MCF 10A (cell line): Measurements from ENCODE around the gene SEMA4D. TPM values are rescaled to one million over a fixed set of nuclear protein-coding genes. Genes with fewer than 3 reads are reported as not detected.
"Not testable (repeated sequence)": the region's sequence is repeated elsewhere in the genome, so short reads cannot be mapped to it uniquely, and the experiment has no call there.

Experiments used
- BruUV-seq: library from RNA; stranded (reverse); fragments of 400-500 nt; replicated peaks from 2 replicates; lab custom pipeline; 2021; lab: Mats Ljungman, UMichigan
- CTCF ChIA-PET: fragments of 300-600 bp; sonication (Branson Sonifier 250); formaldehyde crosslinking; extraction: SDS; loops from one replicate; lab custom pipeline; 2021; ENCODE audit warnings: antibody characterized with exemption, inconsistent platforms; lab: Yijun Ruan, JAX
- POLR2A ChIA-PET: fragments of 300-600, 350-650 bp; sonication (Branson Sonifier 250); formaldehyde crosslinking; extraction: SDS; loops from one replicate; lab custom pipeline; 2020; ENCODE audit warnings: antibody characterized with exemption, inconsistent platforms; lab: Yijun Ruan, JAX
- DNase-seq: peaks from one replicate; pipeline ENCODE4 v3.0.0-alpha.2; 2018; ENCODE audit not compliant: unreplicated experiment
- H3K27ac Mint-ChIP-seq: one replicate; pipeline ENCODE4 v1.8.0; 2022; ENCODE audit warnings: mild to moderate bottlenecking, low read depth, mixed read lengths; ENCODE audit not compliant: unreplicated experiment
- H3K27me3 Mint-ChIP-seq: one replicate; pipeline ENCODE4 v1.8.0; 2022; ENCODE audit warnings: mixed read lengths; ENCODE audit not compliant: insufficient read depth, unreplicated experiment
- H3K36me3 Mint-ChIP-seq: one replicate; pipeline ENCODE4 v1.8.0; 2022; ENCODE audit warnings: mild to moderate bottlenecking, moderate library complexity, mixed read lengths; ENCODE audit not compliant: insufficient read depth, unreplicated experiment
- H3K4me1 Mint-ChIP-seq: one replicate; pipeline ENCODE4 v1.8.0; 2022; ENCODE audit warnings: mixed read lengths; ENCODE audit not compliant: insufficient read depth, unreplicated experiment
- H3K4me3 Mint-ChIP-seq: one replicate; pipeline ENCODE4 v1.8.0; 2022; ENCODE audit warnings: mild to moderate bottlenecking, moderate library complexity, mixed read lengths; ENCODE audit not compliant: unreplicated experiment
- H3K9me3 Mint-ChIP-seq: one replicate; pipeline ENCODE4 v1.8.0; 2022; ENCODE audit warnings: mixed read lengths; ENCODE audit not compliant: unreplicated experiment
- intact Hi-C: fragments of 100-400 bp; cut with micrococcal nuclease; formaldehyde crosslinking; loops from 2 replicates; pipeline ENCODE4 v1.14.1; 2022
- total RNA-seq: library from RNA; stranded (reverse); gene quantifications from 2 replicates; pipeline ENCODE4 v1.2.3, GENCODE V29; 2022
- TF ChIP-seq, protein P1 (sequence below): fragments of 200-600 bp; IDR thresholded peaks from one replicate; pipeline ENCODE4 v1.8.0; 2022; ENCODE audit warnings: antibody characterized with exemption, mild to moderate bottlenecking; ENCODE audit not compliant: unreplicated experiment

Gene SEMA4D
- total RNA-seq, 1 experiment from 2014 or later: 4.2 TPM

DNA sequence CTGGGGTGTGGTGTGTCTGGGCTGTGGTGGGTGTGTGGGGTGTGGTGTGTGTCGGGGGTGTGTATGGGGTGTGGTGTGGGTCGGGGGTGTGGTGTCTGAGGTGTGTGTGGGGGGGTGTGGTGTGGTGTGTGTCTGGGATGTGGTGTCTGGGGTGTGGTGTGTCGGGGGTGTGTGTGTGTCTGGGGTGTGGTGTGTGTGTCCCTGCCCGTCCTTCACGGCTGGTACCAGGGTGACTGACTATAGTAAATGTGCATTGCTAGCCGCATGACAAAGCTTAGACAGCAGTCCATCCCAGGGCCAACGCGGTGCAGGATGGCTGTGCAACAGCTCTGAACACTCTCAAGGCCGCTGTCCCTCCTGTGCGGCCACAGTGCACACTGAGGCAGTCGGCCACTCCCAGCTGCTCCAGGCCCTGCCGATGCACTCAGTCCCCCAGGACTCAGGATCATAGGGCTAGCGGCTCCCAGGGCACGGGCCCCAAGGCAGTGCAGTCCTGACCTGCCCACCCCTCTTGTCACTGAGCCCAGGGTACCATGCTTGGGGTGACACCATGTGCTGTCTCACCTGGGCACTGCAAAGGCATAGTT, 125.6 kb downstream of the SEMA4D start:
- intact Hi-C loops: no loop called here
- no peaks in the 10 kb centered on the region for H3K4me1 Mint-ChIP-seq
- no peak for DNase-seq
- H3K27me3 Mint-ChIP-seq: no peaks in the 10 kb centered on the region
- POLR2A ChIA-PET: no interaction called here
- CTCF ChIA-PET: no interaction called here
- H3K36me3 Mint-ChIP-seq: no peaks in the 10 kb centered on the region
- H3K4me3 Mint-ChIP-seq: no peak overlapping the region
- no peaks in the 10 kb centered on the region for H3K9me3 Mint-ChIP-seq
- H3K27ac Mint-ChIP-seq: no peak overlapping the region
- no TSS peak for BruUV-seq
- TF ChIP-seq, protein P1, sequence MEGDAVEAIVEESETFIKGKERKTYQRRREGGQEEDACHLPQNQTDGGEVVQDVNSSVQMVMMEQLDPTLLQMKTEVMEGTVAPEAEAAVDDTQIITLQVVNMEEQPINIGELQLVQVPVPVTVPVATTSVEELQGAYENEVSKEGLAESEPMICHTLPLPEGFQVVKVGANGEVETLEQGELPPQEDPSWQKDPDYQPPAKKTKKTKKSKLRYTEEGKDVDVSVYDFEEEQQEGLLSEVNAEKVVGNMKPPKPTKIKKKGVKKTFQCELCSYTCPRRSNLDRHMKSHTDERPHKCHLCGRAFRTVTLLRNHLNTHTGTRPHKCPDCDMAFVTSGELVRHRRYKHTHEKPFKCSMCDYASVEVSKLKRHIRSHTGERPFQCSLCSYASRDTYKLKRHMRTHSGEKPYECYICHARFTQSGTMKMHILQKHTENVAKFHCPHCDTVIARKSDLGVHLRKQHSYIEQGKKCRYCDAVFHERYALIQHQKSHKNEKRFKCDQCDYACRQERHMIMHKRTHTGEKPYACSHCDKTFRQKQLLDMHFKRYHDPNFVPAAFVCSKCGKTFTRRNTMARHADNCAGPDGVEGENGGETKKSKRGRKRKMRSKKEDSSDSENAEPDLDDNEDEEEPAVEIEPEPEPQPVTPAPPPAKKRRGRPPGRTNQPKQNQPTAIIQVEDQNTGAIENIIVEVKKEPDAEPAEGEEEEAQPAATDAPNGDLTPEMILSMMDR: no peak

DNA sequence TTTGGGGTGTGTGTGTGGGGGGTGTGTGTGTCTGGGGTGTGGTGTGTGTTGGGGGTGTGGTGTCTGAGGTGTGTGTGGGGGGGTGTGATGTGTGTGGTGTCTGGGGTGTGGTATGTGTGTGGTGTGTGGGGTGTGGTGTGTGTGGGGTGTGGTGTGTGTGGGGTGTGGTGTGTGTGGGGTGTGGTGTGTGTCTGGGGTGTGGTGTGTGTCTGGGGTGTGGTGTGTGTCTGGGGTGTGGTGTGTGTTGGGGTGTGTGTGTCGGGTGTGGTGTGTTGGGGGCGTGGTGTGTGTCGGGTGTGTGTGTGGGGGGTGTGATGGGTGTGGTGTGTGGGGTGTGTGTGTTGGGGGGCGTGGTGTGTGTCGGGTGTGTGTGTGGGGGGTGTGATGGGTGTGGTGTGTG, 126.1 kb downstream of the SEMA4D start:
- H3K4me1 Mint-ChIP-seq, H3K4me3 Mint-ChIP-seq, H3K36me3 Mint-ChIP-seq, H3K27ac Mint-ChIP-seq, DNase-seq, CTCF ChIA-PET, intact Hi-C loops, H3K27me3 Mint-ChIP-seq, BruUV-seq, POLR2A ChIA-PET, H3K9me3 Mint-ChIP-seq: not testable (repeated sequence)

DNA sequence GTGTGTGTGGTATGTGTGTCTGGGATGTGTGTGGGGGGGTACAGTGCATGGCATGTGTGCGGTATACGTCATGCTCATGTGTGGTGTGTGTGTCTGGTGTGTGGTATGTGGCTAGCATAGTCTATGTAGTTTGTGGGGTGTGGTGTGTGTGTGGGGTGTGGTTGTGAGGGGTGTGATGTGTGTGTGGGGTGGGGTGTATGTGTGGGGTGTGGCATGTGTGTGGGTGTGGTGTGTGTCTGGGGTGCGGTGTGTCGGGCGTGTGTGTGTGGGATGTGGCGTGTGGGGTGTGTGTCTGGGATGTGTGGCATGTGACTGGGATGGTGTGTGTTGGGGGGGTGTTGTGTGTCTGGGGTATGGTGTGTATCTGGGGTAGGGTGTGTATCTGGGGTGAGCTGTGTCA, 127.3 kb downstream of the SEMA4D start:
- intact Hi-C loops: no loop called here
- CTCF ChIA-PET: no interaction called here

DNA sequence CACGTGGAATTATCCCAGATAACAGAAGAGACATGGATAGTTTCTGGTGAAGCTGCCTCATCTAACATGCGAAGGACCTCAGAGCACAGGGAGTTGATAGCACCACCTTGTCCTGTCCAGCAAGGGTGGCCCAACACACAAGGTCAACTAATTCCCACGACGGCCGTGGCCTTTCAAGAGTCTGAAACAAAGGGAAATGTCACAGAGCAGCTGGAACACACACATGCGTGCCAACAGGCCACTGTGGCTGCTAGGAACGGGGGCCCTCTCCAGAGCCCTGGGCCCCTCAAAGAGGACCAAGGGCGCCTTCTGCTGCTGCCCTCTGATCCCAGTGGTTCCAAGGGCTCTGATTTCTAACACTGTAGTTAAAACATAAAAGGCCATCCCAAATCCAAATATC, 128.9 kb downstream of the SEMA4D start:
- no peak for DNase-seq
- intact Hi-C loops: no loop called here
- no TSS peak for BruUV-seq
- H3K4me1 Mint-ChIP-seq: no peaks in the 10 kb centered on the region
- H3K36me3 Mint-ChIP-seq: no peaks in the 10 kb centered on the region
- CTCF ChIA-PET: no interaction called here
- no peaks in the 10 kb centered on the region for H3K27me3 Mint-ChIP-seq
- TF ChIP-seq, protein P1: no peak
- no peak overlapping the region for H3K4me3 Mint-ChIP-seq
- no peaks in the 10 kb centered on the region for H3K9me3 Mint-ChIP-seq
- POLR2A ChIA-PET: no interaction called here
- no peak overlapping the region for H3K27ac Mint-ChIP-seq

More for the DNA sequence above, 127.3 kb downstream of the SEMA4D start:
- Mint-ChIP-seq H3K27me3 (no peaks in the 10 kb centered on the region), H3K9me3 (no peaks in the 10 kb centered on the region), H3K4me3 (no peak overlapping the region), H3K36me3 (no peaks in the 10 kb centered on the region), H3K27ac (no peak overlapping the region), H3K4me1 (no peaks in the 10 kb centered on the region)
- BruUV-seq: no TSS peak
- TF ChIP-seq, protein P1: no peak
- no peak for DNase-seq
- POLR2A ChIA-PET: no interaction called here

DNA sequence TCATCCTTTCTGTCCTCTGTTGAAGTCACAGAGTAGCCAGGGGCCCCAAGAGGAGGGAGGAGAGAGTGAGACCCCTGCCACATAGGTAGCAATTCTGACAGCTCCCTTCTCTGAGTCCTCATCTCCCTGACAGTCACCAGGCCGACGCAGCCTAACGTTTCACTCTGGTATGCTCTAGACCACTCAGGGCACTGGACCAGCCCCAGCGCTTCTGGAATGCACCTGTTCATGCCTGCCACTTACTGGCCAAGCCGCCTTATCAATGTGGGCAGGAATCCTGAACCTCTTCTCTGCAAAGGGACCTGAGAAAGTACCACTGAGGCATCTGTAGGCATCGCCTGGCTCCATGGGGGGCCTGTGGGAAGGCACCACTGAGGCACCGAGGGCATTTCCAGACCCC, 129.4 kb downstream of the SEMA4D start:
- no peak for DNase-seq
- intact Hi-C loops: no loop called here
- no TSS peak for BruUV-seq
- Mint-ChIP-seq H3K4me3 (no peak overlapping the region), H3K27ac (no peak overlapping the region), H3K4me1 (no peaks in the 10 kb centered on the region), H3K36me3 (no peaks in the 10 kb centered on the region), H3K27me3 (no peaks in the 10 kb centered on the region), H3K9me3 (no peaks in the 10 kb centered on the region)
- TF ChIP-seq, protein P1: no peak
- ChIA-PET POLR2A (no interaction called here), CTCF (no interaction called here)
